ENCODE results near the gene ACKR1. TPM values are rescaled to one million over a fixed set of nuclear protein-coding genes. Genes with fewer than 3 reads are reported as not detected.
A peak's percentile ranks its signal among the peaks of the same experiment; 100 is the strongest.

Gene ACKR1
- total RNA-seq, 2 experiments from 2014 or later, result not detected

GRCh38 chr1:159228554-159228953 is 23.9 kb downstream of the ACKR1 start:
- Mint-ChIP-seq H3K4me3 (no peak overlapping the region), H3K27ac (no peak overlapping the region), H3K9me3 (no peaks in the 10 kb centered on the region), H3K4me1 (ENCODE audit: low read depth) (no peaks in the 10 kb centered on the region), H3K27me3 (peaks cover 24% of the 10 kb centered on the region), H3K36me3 (ENCODE audit: low read depth) (no peaks in the 10 kb centered on the region)
- DNase-seq (no peak), ATAC-seq (no peak)
- TF ChIP-seq CTCF (IDR thresholded peaks at IDR 0.05), result no peak
- CTCF ChIA-PET, result interaction anchor here (1.0 to 9.7 kb wide), 3 partner anchors 16 to 96 kb away, joined by 3 to 96 read pairs (median 3); no protein-coding TSS in a partner anchor
- intact Hi-C loops (cut with micrococcal nuclease), result no loop called here
- POLR2A ChIA-PET, result no interaction called here

- ChIA-PET POLR2A (no interaction called here), CTCF (interaction anchor here (1.0 to 9.7 kb wide), 3 partner anchors 17 to 97 kb away, joined by 3 to 96 read pairs (median 3); no protein-coding TSS in a partner anchor)
- no peak for TF ChIP-seq CTCF (IDR thresholded peaks at IDR 0.05)
- no peaks in the 10 kb centered on the region for H3K36me3 Mint-ChIP-seq (ENCODE audit: low read depth)
- peaks cover 22% of the 10 kb centered on the region for H3K27me3 Mint-ChIP-seq
- no peak overlapping the region for H3K4me3 Mint-ChIP-seq
- DNase-seq (no peak), ATAC-seq (no peak)
- no peaks in the 10 kb centered on the region for H3K4me1 Mint-ChIP-seq (ENCODE audit: low read depth)
- no peaks in the 10 kb centered on the region for H3K9me3 Mint-ChIP-seq
- H3K27ac Mint-ChIP-seq, result no peak overlapping the region
- intact Hi-C loops (cut with micrococcal nuclease), result no loop called here
These were observed 24.7 kb downstream of the ACKR1 start for GRCh38 chr1:159229260-159229885.

- no peak overlapping the region for H3K4me3 Mint-ChIP-seq
- CTCF ChIA-PET, result interaction anchor here (9.7 kb wide), 1 partner anchor 17 kb away, joined by 96 read pairs; no protein-coding TSS in a partner anchor
- ATAC-seq, result no peak
- H3K27ac Mint-ChIP-seq, result no peak overlapping the region
- H3K4me1 Mint-ChIP-seq (ENCODE audit: low read depth), result no peaks in the 10 kb centered on the region
- no peak for DNase-seq
- H3K27me3 Mint-ChIP-seq, result peaks cover 21% of the 10 kb centered on the region
- intact Hi-C loops (cut with micrococcal nuclease), result no loop called here
- H3K9me3 Mint-ChIP-seq, result no peaks in the 10 kb centered on the region
- no peak for TF ChIP-seq CTCF (IDR thresholded peaks at IDR 0.05)
- POLR2A ChIA-PET, result no interaction called here
- no peaks in the 10 kb centered on the region for H3K36me3 Mint-ChIP-seq (ENCODE audit: low read depth)
These were observed 25.2 kb downstream of the ACKR1 start for GRCh38 chr1:159229896-159230295.

GRCh38 chr1:159239551-159240220 is 35.0 kb downstream of the ACKR1 start:
- Mint-ChIP-seq H3K27me3 (peaks cover 13% of the 10 kb centered on the region), H3K4me1 (ENCODE audit: low read depth) (peaks cover 3% of the 10 kb centered on the region), H3K4me3 (no peak overlapping the region), H3K9me3 (no peaks in the 10 kb centered on the region), H3K27ac (no peak overlapping the region), H3K36me3 (ENCODE audit: low read depth) (no peaks in the 10 kb centered on the region)
- intact Hi-C loops (cut with micrococcal nuclease), result no loop called here
- ChIA-PET POLR2A (no interaction called here), CTCF (interaction anchor here (1.5 kb wide), 1 partner anchor 25 kb away, joined by 5 read pairs; no protein-coding TSS in a partner anchor)
- DNase-seq (peak; percentile 9), ATAC-seq (peak; percentile 47)
- no peak for TF ChIP-seq CTCF (IDR thresholded peaks at IDR 0.05)

- intact Hi-C loops (cut with micrococcal nuclease), result no loop called here
- POLR2A ChIA-PET, result no interaction called here
- ATAC-seq (no peak), DNase-seq (no peak)
- CTCF ChIA-PET, result interaction anchor here (2.2 kb wide), 1 partner anchor 34 kb away, joined by 9 read pairs; no protein-coding TSS in a partner anchor
- Mint-ChIP-seq H3K36me3 (ENCODE audit: low read depth) (no peaks in the 10 kb centered on the region), H3K4me1 (ENCODE audit: low read depth) (no peaks in the 10 kb centered on the region), H3K27me3 (peaks cover 35% of the 10 kb centered on the region), H3K9me3 (no peaks in the 10 kb centered on the region), H3K4me3 (no peak overlapping the region), H3K27ac (no peak overlapping the region)
- TF ChIP-seq CTCF (IDR thresholded peaks at IDR 0.05), result no peak
These were observed 42.6 kb downstream of the ACKR1 start for GRCh38 chr1:159247266-159247665.

Data from activated CD8-positive, alpha-beta T cell treated with anti-CD3 and anti-CD28 coated beads for 36 hours (primary cell).